KOPT-K1 (cell line): ENCODE results near the gene RBFOX1.

Experiments used
- H3K27ac ChIP-seq: fragments of 200-600 bp; sonication (generic); 2 replicates; pipeline ENCODE4 v1.5.1; 2016; ENCODE audit warnings: antibody characterized with exemption, mild to moderate bottlenecking, low read depth, low read length; ENCODE audit not compliant: poor library complexity, severe bottlenecking
- H3K36me3 ChIP-seq: fragments of 200-600 bp; sonication (generic); 2 replicates; pipeline ENCODE4 v1.5.1; 2017; ENCODE audit warnings: antibody characterized with exemption, mild to moderate bottlenecking, low read length, moderate library complexity; ENCODE audit not compliant: insufficient read depth
- H3K9me3 ChIP-seq: fragments of 200-600 bp; sonication (generic); 2 replicates; pipeline ENCODE4 v1.5.1; 2017; ENCODE audit warnings: antibody characterized with exemption, low read length, mild to moderate bottlenecking; ENCODE audit not compliant: insufficient read depth, poor library complexity, severe bottlenecking

RBFOX1 gene

DNA sequence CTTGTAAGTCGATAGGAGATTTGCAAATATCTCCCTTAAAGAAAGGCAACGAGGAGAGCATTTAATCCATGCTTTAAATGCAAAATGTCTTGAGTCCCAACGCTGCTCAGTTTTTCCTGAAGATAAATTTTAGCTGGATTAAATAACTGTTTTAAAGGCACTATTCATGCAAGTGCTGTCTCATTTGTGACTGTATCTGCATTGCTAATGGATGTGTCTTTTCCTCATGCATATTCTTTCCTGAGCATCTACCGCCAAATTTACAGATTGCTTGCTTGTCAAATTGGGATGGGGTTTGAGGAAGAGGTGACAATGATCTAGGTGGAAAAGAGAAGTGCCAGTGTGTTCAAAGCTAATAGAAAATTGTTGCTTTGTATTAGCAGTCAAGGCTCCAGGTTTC lies 106.9 kb downstream of the RBFOX1 start:
- H3K27ac ChIP-seq, result no peak overlapping the region
- H3K36me3 ChIP-seq, result no peaks in the 10 kb centered on the region
- H3K9me3 ChIP-seq, result no peaks in the 10 kb centered on the region

DNA sequence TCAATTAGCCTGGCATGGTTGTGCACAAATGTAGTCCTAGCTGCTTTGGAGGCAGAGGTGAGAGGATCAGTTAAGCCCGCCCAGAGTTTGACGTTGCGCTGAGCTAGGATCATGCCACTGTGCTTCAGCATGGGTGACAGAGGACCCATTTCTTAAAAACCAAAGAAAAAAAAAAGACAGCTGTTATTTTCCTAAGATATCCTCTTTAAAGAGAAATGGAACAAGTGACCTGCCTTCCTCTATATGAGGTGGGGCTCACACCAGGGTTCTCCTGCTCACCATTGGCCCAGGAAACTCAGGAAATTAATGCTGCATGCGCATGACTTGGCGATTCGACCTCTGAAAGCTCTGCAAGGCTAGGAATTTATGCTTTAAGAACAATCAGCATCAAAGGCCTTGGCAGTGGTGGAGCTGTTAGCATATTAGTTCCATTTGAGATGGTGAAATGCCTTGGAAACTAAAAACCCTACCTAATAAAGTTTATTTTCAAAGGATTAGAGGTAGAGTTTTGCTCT lies 108.3 kb downstream of the RBFOX1 start:
- no peaks in the 10 kb centered on the region for H3K36me3 ChIP-seq
- H3K27ac ChIP-seq, result no peak overlapping the region
- no peaks in the 10 kb centered on the region for H3K9me3 ChIP-seq

GRCh38 chr16:7442050-7442449 lies 109.4 kb downstream of the RBFOX1 start:
- no peak overlapping the region for H3K27ac ChIP-seq
- H3K36me3 ChIP-seq, result no peaks in the 10 kb centered on the region
- no peaks in the 10 kb centered on the region for H3K9me3 ChIP-seq

DNA sequence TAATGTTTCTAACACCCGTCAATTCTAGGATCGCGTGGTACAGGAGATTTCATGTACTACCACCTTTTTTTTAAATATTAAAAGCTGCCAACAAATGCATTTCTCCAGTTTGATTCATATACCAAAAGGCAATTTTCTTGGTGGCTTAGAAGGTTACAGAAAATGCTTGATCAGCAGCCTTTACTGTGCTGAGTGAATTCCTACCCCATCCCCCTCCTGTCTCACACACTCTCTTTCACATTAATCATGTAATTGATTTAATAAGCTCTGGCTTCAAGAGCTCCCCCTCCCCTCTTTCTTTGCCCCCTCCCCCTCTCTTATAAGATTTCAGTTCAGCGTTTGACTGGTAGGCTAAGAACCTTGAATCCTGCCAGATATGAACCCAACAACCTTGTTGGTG lies 110.5 kb downstream of the RBFOX1 start:
- H3K27ac ChIP-seq, result no peak overlapping the region
- no peaks in the 10 kb centered on the region for H3K36me3 ChIP-seq
- no peaks in the 10 kb centered on the region for H3K9me3 ChIP-seq

DNA sequence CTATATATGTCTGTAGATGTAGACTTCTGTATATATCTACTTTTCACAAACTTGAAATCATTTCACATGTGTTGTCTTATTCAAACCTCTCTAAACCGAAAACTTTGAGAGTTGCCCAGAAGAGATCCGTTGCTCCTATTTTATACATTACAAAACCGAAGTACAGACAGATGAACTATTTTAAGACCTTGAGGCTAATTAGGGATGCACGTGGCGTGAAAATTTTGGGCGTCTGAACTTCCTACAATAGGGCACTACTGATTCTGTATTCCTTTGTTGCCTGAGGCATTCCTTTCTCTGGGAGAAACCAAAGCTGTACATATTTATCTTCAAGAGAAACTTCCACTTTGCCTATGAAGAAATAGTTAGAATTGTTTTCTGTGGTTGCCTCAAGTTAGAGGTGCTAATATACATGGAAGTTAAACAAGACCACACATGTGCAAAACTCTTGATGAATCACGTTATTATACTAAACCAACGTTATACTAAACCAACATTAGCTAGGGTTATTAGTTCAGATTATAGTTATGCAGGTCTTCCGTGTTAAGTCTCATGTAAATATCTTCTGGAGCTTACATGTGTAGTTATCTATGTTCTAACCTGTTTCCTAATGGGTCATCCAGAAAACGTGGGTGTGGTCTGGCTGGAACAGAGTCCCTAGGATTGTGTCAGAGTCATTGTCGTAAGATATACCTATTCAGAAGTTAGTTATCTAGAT lies 111.2 kb downstream of the RBFOX1 start:
- no peaks in the 10 kb centered on the region for H3K36me3 ChIP-seq
- H3K9me3 ChIP-seq, result no peaks in the 10 kb centered on the region
- no peak overlapping the region for H3K27ac ChIP-seq

GRCh38 chr16:7449306-7449705 lies 116.7 kb downstream of the RBFOX1 start:
- Histone ChIP-seq H3K9me3 (no peaks in the 10 kb centered on the region), H3K36me3 (no peaks in the 10 kb centered on the region), H3K27ac (no peak overlapping the region)

DNA sequence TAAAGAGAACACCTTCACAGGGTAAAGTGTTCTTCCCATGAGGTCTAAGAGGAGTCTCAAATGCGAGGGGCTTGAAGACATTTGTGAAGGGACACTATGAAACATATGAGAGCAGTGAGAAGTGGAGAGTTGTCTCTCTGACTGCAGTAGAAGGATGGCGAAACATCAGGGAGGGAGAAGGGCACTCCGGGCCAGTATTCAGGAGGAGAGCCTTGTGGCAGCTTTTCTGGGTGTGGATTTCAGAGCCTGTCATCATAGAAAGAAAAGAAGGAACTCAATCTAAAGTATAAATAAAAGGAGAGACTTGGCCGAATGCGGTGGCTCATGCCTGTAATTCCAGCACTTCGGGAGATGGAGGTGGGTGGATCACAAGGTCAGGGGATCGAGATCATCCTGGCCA lies 117.2 kb downstream of the RBFOX1 start:
- no peak overlapping the region for H3K27ac ChIP-seq
- no peaks in the 10 kb centered on the region for H3K36me3 ChIP-seq
- H3K9me3 ChIP-seq, result no peaks in the 10 kb centered on the region

GRCh38 chr16:7450440-7450839 lies 117.8 kb downstream of the RBFOX1 start:
- no peaks in the 10 kb centered on the region for H3K36me3 ChIP-seq
- H3K9me3 ChIP-seq, result no peaks in the 10 kb centered on the region
- no peak overlapping the region for H3K27ac ChIP-seq

GRCh38 chr16:7452090-7452489 lies 119.4 kb downstream of the RBFOX1 start:
- no peak overlapping the region for H3K27ac ChIP-seq

GRCh38 chr16:7456211-7456610 lies 123.6 kb downstream of the RBFOX1 start:
- Histone ChIP-seq H3K27ac (no peak overlapping the region), H3K9me3 (no peaks in the 10 kb centered on the region), H3K36me3 (no peaks in the 10 kb centered on the region)

More at GRCh38 chr16:7452090-7452489, 119.4 kb downstream of the RBFOX1 start:
- Histone ChIP-seq H3K9me3 (no peaks in the 10 kb centered on the region), H3K36me3 (no peaks in the 10 kb centered on the region)

- Histone ChIP-seq H3K36me3 (no peaks in the 10 kb centered on the region), H3K27ac (no peak overlapping the region), H3K9me3 (no peaks in the 10 kb centered on the region)
Measured at GRCh38 chr16:7458144-7458543, 125.5 kb downstream of the RBFOX1 start.

DNA sequence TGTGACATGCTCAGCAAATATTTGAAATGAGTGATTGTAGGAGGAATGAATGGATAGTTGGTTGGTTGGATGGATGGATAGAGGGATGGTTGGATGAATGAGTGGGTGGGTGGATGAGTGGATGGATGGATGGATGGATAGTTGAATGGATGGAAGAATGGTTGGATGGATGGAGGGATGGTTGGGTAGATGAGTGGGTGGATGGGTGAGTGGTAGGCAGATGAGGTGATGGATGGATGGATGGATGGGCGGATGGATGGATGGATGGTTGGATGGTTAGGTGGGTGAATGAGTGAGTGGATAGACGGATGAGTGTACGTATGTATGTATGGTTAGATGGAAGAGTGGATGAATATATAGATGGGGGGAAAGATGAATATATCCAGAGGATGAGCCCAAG lies 137.7 kb downstream of the RBFOX1 start:
- H3K36me3 ChIP-seq, result no peaks in the 10 kb centered on the region
- H3K9me3 ChIP-seq, result no peaks in the 10 kb centered on the region
- H3K27ac ChIP-seq, result no peak overlapping the region

- Histone ChIP-seq H3K9me3 (no peaks in the 10 kb centered on the region), H3K27ac (no peak overlapping the region), H3K36me3 (no peaks in the 10 kb centered on the region)
Measured at GRCh38 chr16:7471268-7471667, 138.6 kb downstream of the RBFOX1 start.

DNA sequence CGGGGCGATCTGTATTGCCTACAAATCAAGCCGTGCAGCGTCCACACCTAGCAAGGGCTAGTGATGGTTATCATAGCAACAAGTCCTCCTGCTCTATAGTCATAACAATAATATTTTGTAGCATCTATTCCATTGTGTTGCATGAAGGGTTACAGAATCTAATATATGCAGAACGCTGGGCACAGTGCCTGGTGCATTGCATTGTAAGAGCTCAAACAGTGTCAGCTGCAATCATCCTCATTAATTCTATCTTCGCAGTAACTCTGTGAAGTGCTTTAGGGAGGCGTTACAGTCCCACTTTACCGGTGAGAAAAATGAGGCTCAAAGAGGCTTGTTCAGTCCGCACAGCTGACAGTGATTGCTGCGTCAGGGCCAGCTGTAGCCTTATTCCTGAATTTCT lies 149.4 kb downstream of the RBFOX1 start:
- H3K27ac ChIP-seq, result no peak overlapping the region
- no peaks in the 10 kb centered on the region for H3K36me3 ChIP-seq
- H3K9me3 ChIP-seq, result no peaks in the 10 kb centered on the region

DNA sequence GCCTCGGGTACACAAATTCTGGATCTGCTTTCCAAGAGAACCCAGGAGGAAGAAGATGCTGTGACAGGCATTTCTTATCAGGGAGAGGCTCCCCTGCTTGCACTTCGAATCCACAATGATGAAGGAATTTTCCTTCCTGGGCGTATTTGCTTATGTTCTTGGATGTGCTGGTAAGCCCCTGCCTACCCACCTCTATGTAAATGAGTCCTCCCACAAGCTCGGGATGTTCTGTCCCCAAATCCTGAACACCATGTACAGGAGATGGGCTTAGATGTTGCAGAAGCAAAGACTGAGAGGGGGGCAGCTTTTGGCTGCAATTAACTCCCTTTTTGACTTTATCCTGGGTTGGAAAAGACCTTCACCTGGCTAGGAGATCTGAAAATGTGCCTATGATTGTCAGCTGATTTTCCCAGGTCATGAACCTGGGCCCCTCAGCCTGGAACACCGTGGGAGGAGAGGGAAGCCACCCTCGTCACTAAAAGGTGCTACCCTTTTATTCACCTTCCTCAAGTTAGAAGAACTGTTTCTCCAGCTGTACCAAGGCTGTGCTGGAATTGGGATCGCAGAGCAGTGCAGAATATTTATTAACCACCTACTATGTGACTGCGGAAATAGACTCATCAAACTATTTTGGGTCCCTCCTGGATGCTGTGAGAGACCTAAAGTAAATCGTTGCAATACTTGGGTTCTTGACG lies 150.1 kb downstream of the RBFOX1 start:
- Histone ChIP-seq H3K27ac (no peak overlapping the region), H3K36me3 (no peaks in the 10 kb centered on the region), H3K9me3 (no peaks in the 10 kb centered on the region)
